ENCODE measurements around the gene RAB5IF.
"Not testable (repeated sequence)": the region's sequence is repeated elsewhere in the genome, so short reads cannot be mapped to it uniquely, and the experiment has no call there.

RAB5IF gene

GRCh38 chr20:36631646-36632045 lies 26.1 kb downstream of the RAB5IF start:
- no peak for DNase-seq

GRCh38 chr20:36632147-36632486 lies 26.5 kb downstream of the RAB5IF start:
- no peak for DNase-seq

GRCh38 chr20:36632487-36633284 lies 27.1 kb downstream of the RAB5IF start:
- DNase-seq = no peak

GRCh38 chr20:36633285-36633772 lies 27.8 kb downstream of the RAB5IF start:
- no peak for DNase-seq

- no peak for DNase-seq
These were observed 28.8 kb downstream of the RAB5IF start for GRCh38 chr20:36634342-36634741.

GRCh38 chr20:36638876-36639400 lies 33.4 kb downstream of the RAB5IF start:
- DNase-seq = not testable (repeated sequence)

GRCh38 chr20:36641506-36641843 lies 35.9 kb downstream of the RAB5IF start:
- DNase-seq = no peak

GRCh38 chr20:36642136-36642535 lies 36.6 kb downstream of the RAB5IF start:
- no peak for DNase-seq

GRCh38 chr20:36644032-36644705 lies 38.6 kb downstream of the RAB5IF start:
- no peak for DNase-seq

GRCh38 chr20:36644706-36645095 lies 39.1 kb downstream of the RAB5IF start:
- no peak for DNase-seq

- DNase-seq = no peak
These were observed 39.8 kb downstream of the RAB5IF start for GRCh38 chr20:36645353-36645752.

- no peak for DNase-seq
These were observed 40.4 kb downstream of the RAB5IF start, which contains the start of gene SLA2 for GRCh38 chr20:36645998-36646397. Gene SLA2, minus strand, starts transcription at chr20:36646196. Its CDS starts 4,861 bp downstream, at chr20:36641335.

- DNase-seq = no peak
These were observed 41.1 kb downstream of the RAB5IF start for GRCh38 chr20:36646678-36647077.

GRCh38 chr20:36647196-36648121 lies 41.9 kb downstream of the RAB5IF start:
- no peak for DNase-seq

- DNase-seq = no peak
These were observed 47.9 kb downstream of the RAB5IF start for GRCh38 chr20:36653456-36653855.

GRCh38 chr20:36654506-36654905 lies 48.9 kb downstream of the RAB5IF start:
- no peak for DNase-seq

GRCh38 chr20:36655004-36655403 lies 49.4 kb downstream of the RAB5IF start:
- DNase-seq = no peak

- DNase-seq = no peak
These were observed 51.2 kb downstream of the RAB5IF start for GRCh38 chr20:36656733-36657132.

GRCh38 chr20:36658300-36658699 lies 52.7 kb downstream of the RAB5IF start:
- no peak for DNase-seq
